Frontal cortex (tissue), 4 donors: ENCODE results near the gene INVS. TPM values are rescaled to one million over a fixed set of nuclear protein-coding genes. Genes with fewer than 3 reads are reported as not detected.
"Not testable (repeated sequence)": the region's sequence is repeated elsewhere in the genome, so short reads cannot be mapped to it uniquely, and the experiment has no call there.

Source experiments
- DNase-seq, 2 donors: peaks; one replicate each; pipeline ENCODE4 v3.0.0; 2012; ENCODE audit warnings: low spot score in 2 of 2
- FAIRE-seq: peaks from 2 replicates; lab custom pipeline; 2012; peaks lifted over from hg19 to GRCh38; lab: Jason Lieb, UNC
- total RNA-seq: library from RNA; depleted of rRNA; stranded (reverse); fragments of >200 nt; gene quantifications from one replicate; pipeline ENCODE4 v1.2.3, GENCODE V29; 2014
- donor health status: control.
- donor health status: control.
- donor health status: control.

The INVS gene
- total RNA-seq, 1 donor from 2014 or later = 15.1 TPM

GRCh38 chr9:100076256-100076655, 22.8 kb upstream of the INVS start:
- FAIRE-seq, DNase-seq: not testable (repeated sequence)

- DNase-seq (no peak), FAIRE-seq (no peak)
Observed at GRCh38 chr9:100082782-100083181, 16.3 kb upstream of the INVS start.

- no peak for DNase-seq
- no peak for FAIRE-seq
Observed at GRCh38 chr9:100083448-100084127, 15.5 kb upstream of the INVS start.

- FAIRE-seq (no peak), DNase-seq (no peak)
Observed at GRCh38 chr9:100084128-100084453, 15.0 kb upstream of the INVS start.

- FAIRE-seq (no peak), DNase-seq (no peak)
Observed at GRCh38 chr9:100084734-100085133, 14.3 kb upstream of the INVS start.

GRCh38 chr9:100086097-100086635, 12.9 kb upstream of the INVS start:
- no peak for DNase-seq
- FAIRE-seq = peak; percentile 24

- FAIRE-seq (no peak), DNase-seq (no peak)
Observed at GRCh38 chr9:100087218-100087617, 11.8 kb upstream of the INVS start.

- DNase-seq = no peak
- FAIRE-seq = no peak
Observed at GRCh38 chr9:100088202-100088601, 10.8 kb upstream of the INVS start.

GRCh38 chr9:100090880-100091279, 8.2 kb upstream of the INVS start:
- no peak for FAIRE-seq

GRCh38 chr9:100091650-100092049, 7.4 kb upstream of the INVS start:
- FAIRE-seq = no peak
- DNase-seq = no peak

More at GRCh38 chr9:100090880-100091279, 8.2 kb upstream of the INVS start:
- no peak for DNase-seq

- FAIRE-seq (no peak), DNase-seq (no peak)
Observed at GRCh38 chr9:100092066-100092465, 7.0 kb upstream of the INVS start.

GRCh38 chr9:100094411-100094810, 4.6 kb upstream of the INVS start:
- not testable (repeated sequence) for FAIRE-seq, DNase-seq

- DNase-seq (no peak), FAIRE-seq (no peak)
Observed at GRCh38 chr9:100096378-100096916, 2.6 kb upstream of the INVS start.

GRCh38 chr9:100098046-100098886, 777 bp upstream of the INVS start:
- DNase-seq = peak in 1 of 2 donors; percentile 24
- no peak for FAIRE-seq

- FAIRE-seq = no peak
Observed at GRCh38 chr9:100099722-100100042, 639 bp downstream of the INVS start.

GRCh38 chr9:100100146-100100667, 1.2 kb downstream of the INVS start:
- DNase-seq = no peak
- FAIRE-seq = no peak

More at GRCh38 chr9:100099722-100100042, 639 bp downstream of the INVS start:
- DNase-seq = peak in 1 of 2 donors; percentile 27

- DNase-seq (no peak), FAIRE-seq (no peak)
Observed at GRCh38 chr9:100101608-100102007, 2.6 kb downstream of the INVS start.

- FAIRE-seq (no peak), DNase-seq (no peak)
Observed at GRCh38 chr9:100104314-100104713, 5.3 kb downstream of the INVS start.

- FAIRE-seq (no peak), DNase-seq (no peak)
Observed at GRCh38 chr9:100105861-100106260, 6.8 kb downstream of the INVS start.

- FAIRE-seq (no peak), DNase-seq (no peak)
Observed at GRCh38 chr9:100106616-100107015, 7.6 kb downstream of the INVS start.

- FAIRE-seq (no peak), DNase-seq (no peak)
Observed at GRCh38 chr9:100108559-100108958, 9.5 kb downstream of the INVS start.
